Hematopoietic multipotent progenitor cell treated with erythropoietin and hydrocortisone succinate and interleukin-3 and kit ligand, for 4 days (in vitro differentiated cells): ENCODE measurements around the gene STIM2.
A peak's percentile ranks its signal among the peaks of the same experiment; 100 is the strongest.

Source experiments
- DNase-seq: peaks from one replicate; pipeline ENCODE4 v3.0.0-alpha.2; 2015

STIM2 gene

GRCh38 chr4:26907731-26908599 is 47.3 kb downstream of the STIM2 start:
- no peak for DNase-seq

GRCh38 chr4:26909369-26909768 is 48.7 kb downstream of the STIM2 start:
- DNase-seq = no peak

GRCh38 chr4:26911254-26911653 is 50.6 kb downstream of the STIM2 start:
- DNase-seq = no peak

- DNase-seq = no peak
These were observed 51.4 kb downstream of the STIM2 start for GRCh38 chr4:26912069-26912468.

GRCh38 chr4:26912810-26913209 is 52.2 kb downstream of the STIM2 start:
- DNase-seq = no peak

GRCh38 chr4:26916195-26916594 is 55.6 kb downstream of the STIM2 start:
- peak; percentile 53 for DNase-seq

GRCh38 chr4:26930964-26931363 is 70.3 kb downstream of the STIM2 start:
- DNase-seq = peak; percentile 12

GRCh38 chr4:26931451-26931850 is 70.8 kb downstream of the STIM2 start:
- no peak for DNase-seq

GRCh38 chr4:26931966-26932365 is 71.3 kb downstream of the STIM2 start:
- peak; percentile 89 for DNase-seq

GRCh38 chr4:26935397-26935796 is 74.8 kb downstream of the STIM2 start:
- DNase-seq = no peak

- DNase-seq = peak; percentile 66
These were observed 75.8 kb downstream of the STIM2 start for GRCh38 chr4:26936284-26937065.

GRCh38 chr4:26937139-26937538 is 76.5 kb downstream of the STIM2 start:
- DNase-seq = peak; percentile 60

- DNase-seq = peak; percentile 77
These were observed 76.9 kb downstream of the STIM2 start for GRCh38 chr4:26937567-26937966.

- peak; percentile 25 for DNase-seq
These were observed 77.9 kb downstream of the STIM2 start for GRCh38 chr4:26938516-26938915.

GRCh38 chr4:26941951-26942350 is 81.3 kb downstream of the STIM2 start:
- peak; percentile 18 for DNase-seq

- no peak for DNase-seq
These were observed 82.2 kb downstream of the STIM2 start for GRCh38 chr4:26942871-26943270.

GRCh38 chr4:26943391-26943790 is 82.8 kb downstream of the STIM2 start:
- DNase-seq = no peak

- DNase-seq = no peak
These were observed 85.2 kb downstream of the STIM2 start for GRCh38 chr4:26945794-26946193.

GRCh38 chr4:26947318-26947717 is 86.7 kb downstream of the STIM2 start:
- no peak for DNase-seq

- no peak for DNase-seq
These were observed 89.8 kb downstream of the STIM2 start for GRCh38 chr4:26950446-26950845.

- no peak for DNase-seq
These were observed 92.2 kb downstream of the STIM2 start for GRCh38 chr4:26952891-26953290.

- DNase-seq = no peak
These were observed 92.7 kb downstream of the STIM2 start for GRCh38 chr4:26953366-26953765.

GRCh38 chr4:26953770-26954423 is 93.3 kb downstream of the STIM2 start:
- no peak for DNase-seq

GRCh38 chr4:26955241-26955640 is 94.6 kb downstream of the STIM2 start:
- no peak for DNase-seq
